Measurements from ENCODE around the gene FCHO1.

The FCHO1 gene

GRCh38 chr19:17805427-17805826, 54.1 kb downstream of the FCHO1 start:
- Histone ChIP-seq H3K79me2 (ENCODE audit: control insufficient read depth, low read length) (no peaks in the 10 kb centered on the region), H3K36me3 (ENCODE audit: control insufficient read depth, low read length) (no peaks in the 10 kb centered on the region), H3K27me3 (ENCODE audit: control insufficient read depth, low read length) (peaks cover 20% of the 10 kb centered on the region), H3K9me3 (ENCODE audit: control insufficient read depth, insufficient read depth, low read length) (no peaks in the 10 kb centered on the region), H3K4me2 (ENCODE audit: low read length) (no peak overlapping the region), H3K9me2 (replicated peaks; ENCODE audit: control insufficient read depth, low read length) (no peaks in the 10 kb centered on the region), H3K27ac (ENCODE audit: low read depth, low read length) (no peak overlapping the region), H3K4me3 (ENCODE audit: low read length) (no peak overlapping the region), H3K4me1 (ENCODE audit: control insufficient read depth, low read length) (no peaks in the 10 kb centered on the region), H4K20me1 (ENCODE audit: control insufficient read depth, insufficient read depth, low read depth, low read length) (no peaks in the 10 kb centered on the region), H3F3A (ENCODE audit: control insufficient read depth, insufficient read depth) (no peaks in the 10 kb centered on the region)
- TF ChIP-seq CTCF (IDR thresholded peaks at IDR 0.05; ENCODE audit: low read depth, low read length, poor library complexity, severe bottlenecking) = no peak
- TF ChIP-seq EZH2phosphoT487 (IDR thresholded peaks at IDR 0.05; ENCODE audit: borderline replicate concordance, low read length) = no peak

- H4K20me1 ChIP-seq (ENCODE audit: control insufficient read depth, insufficient read depth, low read depth, low read length) = no peaks in the 10 kb centered on the region
- peaks cover 19% of the 10 kb centered on the region for H3K27me3 ChIP-seq (ENCODE audit: control insufficient read depth, low read length)
- no peak overlapping the region for H3K27ac ChIP-seq (ENCODE audit: low read depth, low read length)
- no peak overlapping the region for H3K4me3 ChIP-seq (ENCODE audit: low read length)
- no peaks in the 10 kb centered on the region for H3K36me3 ChIP-seq (ENCODE audit: control insufficient read depth, low read length)
- H3K9me3 ChIP-seq (ENCODE audit: control insufficient read depth, insufficient read depth, low read length) = no peaks in the 10 kb centered on the region
- H3K79me2 ChIP-seq (ENCODE audit: control insufficient read depth, low read length) = no peaks in the 10 kb centered on the region
- H3F3A ChIP-seq (ENCODE audit: control insufficient read depth, insufficient read depth) = no peaks in the 10 kb centered on the region
- no peaks in the 10 kb centered on the region for H3K9me2 ChIP-seq (replicated peaks; ENCODE audit: control insufficient read depth, low read length)
- TF ChIP-seq EZH2phosphoT487 (IDR thresholded peaks at IDR 0.05; ENCODE audit: borderline replicate concordance, low read length) = no peak
- no peak for TF ChIP-seq CTCF (IDR thresholded peaks at IDR 0.05; ENCODE audit: low read depth, low read length, poor library complexity, severe bottlenecking)
- H3K4me1 ChIP-seq (ENCODE audit: control insufficient read depth, low read length) = no peaks in the 10 kb centered on the region
- H3K4me2 ChIP-seq (ENCODE audit: low read length) = no peak overlapping the region
Observed at GRCh38 chr19:17806945-17807344, 55.7 kb downstream of the FCHO1 start.

GRCh38 chr19:17807731-17808316, 56.5 kb downstream of the FCHO1 start:
- H3K9me2 ChIP-seq (replicated peaks; ENCODE audit: control insufficient read depth, low read length) = no peaks in the 10 kb centered on the region
- no peaks in the 10 kb centered on the region for H4K20me1 ChIP-seq (ENCODE audit: control insufficient read depth, insufficient read depth, low read depth, low read length)
- H3K4me2 ChIP-seq (ENCODE audit: low read length) = no peak overlapping the region
- no peak overlapping the region for H3K27ac ChIP-seq (ENCODE audit: low read depth, low read length)
- H3F3A ChIP-seq (ENCODE audit: control insufficient read depth, insufficient read depth) = no peaks in the 10 kb centered on the region
- H3K79me2 ChIP-seq (ENCODE audit: control insufficient read depth, low read length) = no peaks in the 10 kb centered on the region
- H3K4me1 ChIP-seq (ENCODE audit: control insufficient read depth, low read length) = no peaks in the 10 kb centered on the region
- TF ChIP-seq CTCF (IDR thresholded peaks at IDR 0.05; ENCODE audit: low read depth, low read length, poor library complexity, severe bottlenecking) = no peak
- TF ChIP-seq EZH2phosphoT487 (IDR thresholded peaks at IDR 0.05; ENCODE audit: borderline replicate concordance, low read length) = no peak
- no peak overlapping the region for H3K4me3 ChIP-seq (ENCODE audit: low read length)
- no peaks in the 10 kb centered on the region for H3K36me3 ChIP-seq (ENCODE audit: control insufficient read depth, low read length)
- peaks cover 17% of the 10 kb centered on the region for H3K27me3 ChIP-seq (ENCODE audit: control insufficient read depth, low read length)
- no peaks in the 10 kb centered on the region for H3K9me3 ChIP-seq (ENCODE audit: control insufficient read depth, insufficient read depth, low read length)
